Natural killer cell (primary cell): ENCODE measurements around the gene EBF4. TPM values are rescaled to one million over a fixed set of nuclear protein-coding genes. Genes with fewer than 3 reads are reported as not detected.

Experiments used
- ATAC-seq, 3 donors: fragments of 150-1000 bp in 2 of 3; fragments of 200-7000 bp in 1 of 3; cut with Tn5 transposase; 1 replicate in 1 of 3; 2 replicates in 2 of 3; pipeline ENCODE4 v1.10.0; 2021; ENCODE audit warnings: mild to moderate bottlenecking in 2 of 3, moderate library complexity in 2 of 3
- DNase-seq, 2 donors: peaks; one replicate each; pipeline versions ENCODE4 v3.0.0 to v3.0.0-alpha.2; 2013 to 2021; ENCODE audit warnings: mixed read lengths in 1 of 2
- H3K27ac ChIP-seq: one replicate; pipeline ENCODE4 v1.5.1; 2013; ENCODE audit warnings: mild to moderate bottlenecking, low read length
- H3K27me3 ChIP-seq: one replicate; pipeline ENCODE4 v1.6.1; 2013; ENCODE audit warnings: low read length; ENCODE audit not compliant: control insufficient read depth, insufficient read depth
- H3K36me3 ChIP-seq: one replicate; pipeline ENCODE4 v1.6.1; 2013; ENCODE audit warnings: low read length; ENCODE audit not compliant: control insufficient read depth, insufficient read depth
- H3K4me1 ChIP-seq: one replicate; pipeline ENCODE4 v1.6.1; 2013; ENCODE audit warnings: low read length; ENCODE audit not compliant: control insufficient read depth, insufficient read depth
- H3K4me3 ChIP-seq: one replicate; pipeline ENCODE4 v1.5.1; 2013; ENCODE audit warnings: low read length
- H3K9me3 ChIP-seq: one replicate; pipeline ENCODE4 v1.6.1; 2013; ENCODE audit warnings: low read length; ENCODE audit not compliant: control insufficient read depth, insufficient read depth
- H3K27ac Mint-ChIP-seq, 2 donors: one replicate each; pipeline ENCODE4 v1.8.0; 2022; ENCODE audit warnings: mild to moderate bottlenecking in 2 of 2, mixed read lengths in 2 of 2, moderate library complexity in 1 of 2
- H3K27me3 Mint-ChIP-seq, 2 donors: one replicate each; pipeline ENCODE4 v1.8.0; 2022; ENCODE audit warnings: low read depth in 2 of 2, mixed read lengths in 2 of 2
- H3K36me3 Mint-ChIP-seq: one replicate; pipeline ENCODE4 v1.8.0; 2022; ENCODE audit warnings: mixed read lengths
- H3K4me1 Mint-ChIP-seq, 2 donors: one replicate each; pipeline ENCODE4 v1.8.0; 2022; ENCODE audit warnings: mixed read lengths in 2 of 2
- H3K4me3 Mint-ChIP-seq: one replicate; pipeline ENCODE4 v1.8.0; 2022; ENCODE audit warnings: mild to moderate bottlenecking, moderate library complexity, mixed read lengths
- H3K9me3 Mint-ChIP-seq, 2 donors: one replicate each; pipeline ENCODE4 v1.8.0; 2022; ENCODE audit warnings: mixed read lengths in 2 of 2
- CTCF ChIP-seq: fragments of 200-600 bp; IDR thresholded peaks from one replicate; pipeline ENCODE4 v1.8.0; 2022; ENCODE audit warnings: antibody characterized with exemption
- WGBS: methylation state at CpG from one replicate; pipeline ENCODE4 v1.1.7; 2013; ENCODE audit warnings: missing lambda C conversion rate; ENCODE audit not compliant: insufficient coverage; 5-methylcytosine and 5-hydroxymethylcytosine counted together
- intact Hi-C: fragments of 100-400 bp; cut with micrococcal nuclease; formaldehyde crosslinking; loops from one replicate; pipeline ENCODE4 v1.14.2; 2022
- total RNA-seq, 4 donors: library from RNA; stranded (reverse); fragments of 120-200 nt in 1 of 4; gene quantifications; one replicate each; pipeline versions ENCODE4 v1.2.3 to v1.2.4, GENCODE V29; 2013 to 2022

EBF4 gene
- total RNA-seq, 3 donors from 2014 or later (not counting 1 experiment from before 2014, with no cell fraction given) = 17.1 to 21.7 (median 20.4) TPM

GRCh38 chr20:2756056-2756611 lies 63.6 kb downstream of the EBF4 start:
- 47% methylated on average over 5 of the region's 5 CpGs for WGBS
- H3K9me3 Mint-ChIP-seq = no peaks in the 10 kb centered on the region
- H3K27ac ChIP-seq = no peak overlapping the region
- peaks cover 18% of the 10 kb centered on the region for H3K27me3 ChIP-seq
- intact Hi-C loops = no loop called here
- H3K36me3 Mint-ChIP-seq = no peaks in the 10 kb centered on the region
- no peak for ATAC-seq
- H3K4me1 ChIP-seq = peaks cover 33% of the 10 kb centered on the region
- H3K4me3 Mint-ChIP-seq = no peak overlapping the region
- no peak overlapping the region for H3K27ac Mint-ChIP-seq
- H3K9me3 ChIP-seq = peaks cover 2% of the 10 kb centered on the region
- peaks cover 7 to 32% of the 10 kb centered on the region in 2 donors for H3K27me3 Mint-ChIP-seq
- H3K4me3 ChIP-seq = no peak overlapping the region
- H3K36me3 ChIP-seq = no peaks in the 10 kb centered on the region
- H3K4me1 Mint-ChIP-seq = peaks cover 19 to 41% of the 10 kb centered on the region in 2 donors
- DNase-seq = no peak
- TF ChIP-seq CTCF = no peak

DNA sequence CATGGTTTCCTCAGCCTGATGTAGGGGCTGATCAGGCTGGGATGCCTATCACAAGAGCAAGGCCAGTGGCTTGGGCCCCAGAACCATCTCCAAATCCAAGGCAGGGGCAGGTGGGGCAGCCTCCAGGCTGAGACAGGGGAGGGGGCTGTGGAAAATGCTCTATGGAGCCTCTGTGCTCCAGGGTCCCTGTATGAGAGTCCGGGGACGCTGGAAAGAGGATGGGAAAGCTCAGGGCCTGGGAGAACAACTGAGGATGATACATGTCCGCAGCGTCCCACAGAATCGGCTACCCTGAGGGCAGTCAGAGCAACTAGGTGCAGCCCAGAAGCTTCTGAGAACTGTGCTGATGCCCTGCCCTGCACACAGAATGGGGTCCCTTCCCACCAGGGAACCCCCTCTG lies 64.4 kb downstream of the EBF4 start:
- Mint-ChIP-seq H3K9me3 (no peaks in the 10 kb centered on the region), H3K27ac (no peak overlapping the region), H3K4me1 (peaks cover 15 to 38% of the 10 kb centered on the region in 2 donors), H3K36me3 (no peaks in the 10 kb centered on the region), H3K27me3 (peaks cover 7 to 32% of the 10 kb centered on the region in 2 donors), H3K4me3 (no peak overlapping the region)
- H3K36me3 ChIP-seq = no peaks in the 10 kb centered on the region
- intact Hi-C loops = no loop called here
- H3K27ac ChIP-seq = no peak overlapping the region
- no peak for TF ChIP-seq CTCF
- peaks cover 26% of the 10 kb centered on the region for H3K4me1 ChIP-seq
- ATAC-seq (no peak), DNase-seq (no peak)
- H3K27me3 ChIP-seq = peaks cover 18% of the 10 kb centered on the region
- H3K4me3 ChIP-seq = no peak overlapping the region
- H3K9me3 ChIP-seq = peaks cover 2% of the 10 kb centered on the region
- over 99% methylated on average over 5 of the region's 5 CpGs for WGBS

GRCh38 chr20:2757969-2758368 lies 65.4 kb downstream of the EBF4 start:
- Mint-ChIP-seq H3K36me3 (no peaks in the 10 kb centered on the region), H3K27ac (no peak overlapping the region), H3K4me1 (peaks cover 11 to 33% of the 10 kb centered on the region in 2 donors), H3K4me3 (no peak overlapping the region), H3K27me3 (peaks cover 7 to 32% of the 10 kb centered on the region in 2 donors), H3K9me3 (no peaks in the 10 kb centered on the region)
- H3K4me3 ChIP-seq = no peak overlapping the region
- no peak for TF ChIP-seq CTCF
- H3K36me3 ChIP-seq = no peaks in the 10 kb centered on the region
- peaks cover 2% of the 10 kb centered on the region for H3K9me3 ChIP-seq
- ATAC-seq (no peak), DNase-seq (no peak)
- WGBS = 85% methylated on average over 5 of the region's 5 CpGs
- peaks cover 15% of the 10 kb centered on the region for H3K27me3 ChIP-seq
- no peak overlapping the region for H3K27ac ChIP-seq
- H3K4me1 ChIP-seq = peaks cover 19% of the 10 kb centered on the region
- intact Hi-C loops = no loop called here

- intact Hi-C loops = no loop called here
- WGBS = 83% methylated on average over 10 of the region's 10 CpGs
Measured at GRCh38 chr20:2759143-2759542, 66.6 kb downstream of the EBF4 start.

More at GRCh38 chr20:2759143-2759542, 66.6 kb downstream of the EBF4 start:
- peaks cover 9% of the 10 kb centered on the region for H3K4me1 ChIP-seq
- no peak overlapping the region for H3K4me3 ChIP-seq
- peaks cover 7% of the 10 kb centered on the region for H3K27me3 ChIP-seq
- H3K4me3 Mint-ChIP-seq = no peak overlapping the region
- DNase-seq = no peak
- H3K36me3 Mint-ChIP-seq = no peaks in the 10 kb centered on the region
- ATAC-seq = no peak
- no peak for TF ChIP-seq CTCF
- H3K9me3 ChIP-seq = peaks cover 2% of the 10 kb centered on the region
- no peak overlapping the region for H3K27ac ChIP-seq
- peaks cover 5 to 21% of the 10 kb centered on the region in 2 donors for H3K4me1 Mint-ChIP-seq
- H3K9me3 Mint-ChIP-seq = no peaks in the 10 kb centered on the region
- H3K36me3 ChIP-seq = no peaks in the 10 kb centered on the region
- H3K27ac Mint-ChIP-seq = no peak overlapping the region
- peaks cover 7 to 23% of the 10 kb centered on the region in 2 donors for H3K27me3 Mint-ChIP-seq
